GM10847 (cell line): Measurements from ENCODE around the gene CPED1.

Experiments used
- POLR2A ChIP-seq: IDR thresholded peaks from 2 replicates; pipeline ENCODE4 v1.6.1; 2011; ENCODE audit not compliant: insufficient read length; ENCODE audit errors: extremely low read depth

The CPED1 gene

GRCh38 chr7:121175826-121176225 lies 187.3 kb downstream of the CPED1 start:
- no peak for TF ChIP-seq POLR2A

GRCh38 chr7:121178452-121178851 lies 189.9 kb downstream of the CPED1 start:
- TF ChIP-seq POLR2A: no peak

- TF ChIP-seq POLR2A: no peak
Measured at GRCh38 chr7:121178869-121179497, 190.5 kb downstream of the CPED1 start.

- no peak for TF ChIP-seq POLR2A
Measured at GRCh38 chr7:121180436-121181063, 192.0 kb downstream of the CPED1 start.

- TF ChIP-seq POLR2A: no peak
Measured at GRCh38 chr7:121181357-121181756, 192.8 kb downstream of the CPED1 start.

- TF ChIP-seq POLR2A: no peak
Measured at GRCh38 chr7:121182281-121182680, 193.8 kb downstream of the CPED1 start.

- TF ChIP-seq POLR2A: no peak
Measured at GRCh38 chr7:121182902-121183301, 194.4 kb downstream of the CPED1 start.

GRCh38 chr7:121186746-121187145 lies 198.2 kb downstream of the CPED1 start:
- no peak for TF ChIP-seq POLR2A

- TF ChIP-seq POLR2A: no peak
Measured at GRCh38 chr7:121187222-121187621, 198.7 kb downstream of the CPED1 start.

GRCh38 chr7:121187676-121188075 lies 199.2 kb downstream of the CPED1 start:
- TF ChIP-seq POLR2A: no peak

- TF ChIP-seq POLR2A: no peak
Measured at GRCh38 chr7:121192834-121193233, 204.3 kb downstream of the CPED1 start.

GRCh38 chr7:121195010-121195409 lies 206.5 kb downstream of the CPED1 start:
- no peak for TF ChIP-seq POLR2A

GRCh38 chr7:121195874-121196273 lies 207.4 kb downstream of the CPED1 start:
- TF ChIP-seq POLR2A: no peak

GRCh38 chr7:121196286-121196685 lies 207.8 kb downstream of the CPED1 start:
- no peak for TF ChIP-seq POLR2A

GRCh38 chr7:121197455-121197854 lies 208.9 kb downstream of the CPED1 start:
- no peak for TF ChIP-seq POLR2A

GRCh38 chr7:121198502-121198901 lies 210.0 kb downstream of the CPED1 start:
- TF ChIP-seq POLR2A: no peak

GRCh38 chr7:121202125-121202524 lies 213.6 kb downstream of the CPED1 start:
- TF ChIP-seq POLR2A: no peak

GRCh38 chr7:121202834-121203233 lies 214.3 kb downstream of the CPED1 start:
- no peak for TF ChIP-seq POLR2A

- no peak for TF ChIP-seq POLR2A
Measured at GRCh38 chr7:121204537-121204936, 216.0 kb downstream of the CPED1 start.
